ENCODE results near the gene USP53.
"Not testable (repeated sequence)": the region's sequence is repeated elsewhere in the genome, so short reads cannot be mapped to it uniquely, and the experiment has no call there.

USP53 gene

DNA sequence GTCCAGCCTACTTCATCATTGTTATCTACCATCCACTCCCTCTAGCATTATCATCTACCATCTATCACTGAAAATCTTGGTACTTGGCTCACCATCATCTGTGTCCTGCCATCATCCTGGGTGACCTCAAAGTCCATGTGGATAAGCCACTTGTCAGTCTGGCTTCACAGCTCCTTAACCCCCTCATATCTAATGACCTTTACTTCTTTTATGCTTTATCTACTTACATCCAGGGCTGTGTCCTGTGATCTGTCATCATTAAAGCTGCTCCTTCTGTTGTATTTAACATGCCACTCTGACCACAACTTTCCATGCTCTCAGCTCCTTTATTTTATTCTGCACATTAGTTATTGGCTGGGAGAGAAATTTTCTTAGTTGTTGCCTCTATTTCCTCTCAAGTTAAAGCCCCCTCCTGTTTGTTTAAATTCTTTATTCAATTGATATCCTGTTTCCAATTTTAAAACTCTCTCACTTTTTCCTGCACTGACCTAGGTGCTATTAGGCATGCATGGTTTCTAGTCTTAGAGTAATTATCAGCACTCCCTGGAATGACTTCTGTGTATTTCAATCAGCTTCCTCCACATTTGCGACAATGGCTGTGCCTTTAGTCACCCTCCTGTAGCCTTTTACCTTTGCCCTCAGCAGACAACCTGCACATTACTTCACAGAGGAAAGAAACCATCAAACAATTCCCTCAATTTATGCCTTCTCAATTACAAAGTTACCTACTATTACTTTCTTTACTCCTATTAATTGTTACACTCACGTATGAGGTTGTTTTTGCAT is 117.5 kb downstream of the USP53 start:
- no peak for DNase-seq
- Histone ChIP-seq H3K4me3 (ENCODE audit: low read depth, low read length) (no peak overlapping the region), H3K9me3 (no peaks in the 10 kb centered on the region), H3K4me1 (no peaks in the 10 kb centered on the region), H3K27me3 (peaks cover 12% of the 10 kb centered on the region; the same call in 1 of the 2 replicates), H3K36me3 (no peaks in the 10 kb centered on the region)
- TF ChIP-seq, protein P1, sequence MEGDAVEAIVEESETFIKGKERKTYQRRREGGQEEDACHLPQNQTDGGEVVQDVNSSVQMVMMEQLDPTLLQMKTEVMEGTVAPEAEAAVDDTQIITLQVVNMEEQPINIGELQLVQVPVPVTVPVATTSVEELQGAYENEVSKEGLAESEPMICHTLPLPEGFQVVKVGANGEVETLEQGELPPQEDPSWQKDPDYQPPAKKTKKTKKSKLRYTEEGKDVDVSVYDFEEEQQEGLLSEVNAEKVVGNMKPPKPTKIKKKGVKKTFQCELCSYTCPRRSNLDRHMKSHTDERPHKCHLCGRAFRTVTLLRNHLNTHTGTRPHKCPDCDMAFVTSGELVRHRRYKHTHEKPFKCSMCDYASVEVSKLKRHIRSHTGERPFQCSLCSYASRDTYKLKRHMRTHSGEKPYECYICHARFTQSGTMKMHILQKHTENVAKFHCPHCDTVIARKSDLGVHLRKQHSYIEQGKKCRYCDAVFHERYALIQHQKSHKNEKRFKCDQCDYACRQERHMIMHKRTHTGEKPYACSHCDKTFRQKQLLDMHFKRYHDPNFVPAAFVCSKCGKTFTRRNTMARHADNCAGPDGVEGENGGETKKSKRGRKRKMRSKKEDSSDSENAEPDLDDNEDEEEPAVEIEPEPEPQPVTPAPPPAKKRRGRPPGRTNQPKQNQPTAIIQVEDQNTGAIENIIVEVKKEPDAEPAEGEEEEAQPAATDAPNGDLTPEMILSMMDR (IDR thresholded peaks at IDR 0.05; ENCODE audit: low read depth, low read length) = no peak

DNA sequence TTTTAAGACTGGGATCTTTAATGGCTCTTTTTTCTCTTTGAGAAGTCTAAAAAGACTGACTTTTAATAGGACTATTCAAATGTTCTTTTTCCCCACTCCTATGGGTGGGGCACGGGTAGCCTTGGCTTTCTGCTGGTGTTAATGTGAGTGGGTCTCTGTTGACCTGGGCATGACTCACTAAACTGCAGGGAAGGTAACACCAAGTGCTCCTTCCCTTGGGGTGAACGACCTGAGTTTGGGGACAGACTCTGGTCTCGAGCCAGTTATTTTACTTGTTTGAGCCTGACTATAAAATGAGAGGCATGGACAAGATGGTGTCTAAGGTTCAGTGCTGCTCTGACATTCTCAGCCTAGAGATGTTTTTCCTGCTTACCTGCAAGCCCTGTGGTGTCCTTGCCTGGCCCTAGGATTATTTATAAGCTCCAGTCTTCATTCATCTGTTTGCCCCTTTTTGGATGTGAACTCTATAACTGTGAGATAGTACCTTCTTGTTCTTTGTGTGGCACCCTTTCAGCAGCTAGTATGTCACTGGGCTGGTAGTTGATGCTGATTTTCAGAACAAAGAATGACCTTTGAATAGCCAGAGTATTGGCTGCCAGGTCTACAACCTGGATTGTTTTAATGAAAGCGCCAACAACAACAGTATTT is 123.9 kb downstream of the USP53 start:
- H3K4me1 ChIP-seq; DNase-seq; H3K36me3 ChIP-seq; H3K9me3 ChIP-seq; H3K27me3 ChIP-seq; H3K4me3 ChIP-seq (ENCODE audit: low read depth, low read length): not testable (repeated sequence)

DNA sequence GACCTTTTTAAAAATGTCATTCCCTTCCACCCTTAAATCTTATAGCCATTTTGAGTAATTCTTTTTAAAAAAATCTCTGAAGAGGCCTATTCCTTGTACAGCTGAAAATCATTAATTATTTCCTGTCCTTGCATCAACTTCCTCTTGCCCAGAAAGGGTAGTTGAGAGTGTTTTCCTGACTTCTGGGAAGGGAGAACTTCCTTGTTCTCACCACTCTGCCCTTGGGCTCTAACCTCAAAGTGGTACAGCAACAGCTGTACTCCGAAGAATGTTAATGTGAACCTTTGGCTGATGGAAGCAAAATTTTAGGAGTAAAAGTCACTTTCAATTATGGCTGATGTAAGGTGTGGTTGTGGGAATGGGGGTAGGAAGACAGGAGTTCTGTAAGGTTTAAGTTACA is 124.5 kb downstream of the USP53 start:
- Histone ChIP-seq H3K27me3 (no peaks in the 10 kb centered on the region), H3K36me3 (no peaks in the 10 kb centered on the region), H3K9me3 (no peaks in the 10 kb centered on the region), H3K4me3 (ENCODE audit: low read depth, low read length) (no peak overlapping the region), H3K4me1 (no peaks in the 10 kb centered on the region)
- TF ChIP-seq, protein P1 (IDR thresholded peaks at IDR 0.05; ENCODE audit: low read depth, low read length) = no peak
- DNase-seq = no peak

DNA sequence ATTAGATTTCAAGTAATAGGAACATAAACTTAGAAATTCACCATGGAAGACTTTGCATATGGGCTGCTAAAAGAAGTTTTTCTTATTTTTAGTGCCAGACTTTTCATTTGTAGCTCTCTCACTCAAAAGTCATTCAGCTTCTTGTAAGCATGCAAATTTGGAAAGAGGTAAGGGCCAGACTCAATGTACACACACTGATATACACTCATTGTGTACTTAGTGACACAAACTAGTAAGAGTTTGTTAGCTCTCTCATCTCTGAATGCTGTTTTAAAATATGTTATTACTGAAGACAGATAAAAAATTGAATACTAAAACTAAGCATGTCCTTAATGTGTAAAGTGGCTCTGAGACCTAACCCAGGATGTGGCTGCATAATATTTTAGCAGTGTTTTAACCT is 127.4 kb downstream of the USP53 start:
- DNase-seq; H3K27me3 ChIP-seq; H3K4me1 ChIP-seq; H3K36me3 ChIP-seq; H3K9me3 ChIP-seq; H3K4me3 ChIP-seq (ENCODE audit: low read depth, low read length): not testable (repeated sequence)

DNA sequence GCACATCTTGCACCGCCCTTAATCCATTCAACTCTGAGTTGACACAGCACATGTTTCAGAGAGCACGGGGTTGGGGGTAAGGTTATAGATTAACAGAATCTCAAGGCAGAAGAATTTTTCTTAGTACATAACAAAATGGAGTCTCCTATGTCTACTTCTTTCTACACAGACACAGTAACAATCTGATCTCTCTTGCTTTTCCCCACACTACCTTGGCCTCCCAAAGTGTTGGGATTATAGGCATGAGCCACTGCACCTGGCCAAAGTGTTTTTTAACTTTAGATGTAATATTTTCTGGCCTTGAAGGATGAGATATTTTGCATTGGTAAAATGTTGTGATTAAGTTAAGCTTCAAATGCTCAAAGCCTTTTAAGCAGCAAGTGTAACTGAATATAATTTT is 130.8 kb downstream of the USP53 start:
- H3K4me3 ChIP-seq (ENCODE audit: low read depth, low read length); H3K4me1 ChIP-seq; H3K27me3 ChIP-seq; H3K9me3 ChIP-seq; DNase-seq; H3K36me3 ChIP-seq: not testable (repeated sequence)

Measured in BE2C (cell line).